HG03135 (cell line): ENCODE measurements around the gene NHS.

Experiments used
- ATAC-seq: cut with Tn5 transposase; IDR thresholded peaks from one replicate; pipeline ENCODE4 v1.9.1; 2021; ENCODE audit warnings: mild to moderate bottlenecking, moderate library complexity; ENCODE audit not compliant: unreplicated experiment

The NHS gene

GRCh38 chrX:17656556-17656955, 281.6 kb downstream of the NHS start:
- ATAC-seq, result no peak

- no peak for ATAC-seq
These were observed 287.4 kb downstream of the NHS start for GRCh38 chrX:17662391-17662790.

GRCh38 chrX:17668929-17669328, 293.9 kb downstream of the NHS start:
- no peak for ATAC-seq

GRCh38 chrX:17669458-17669857, 294.5 kb downstream of the NHS start:
- ATAC-seq, result no peak

GRCh38 chrX:17669891-17670290, 294.9 kb downstream of the NHS start:
- ATAC-seq, result no peak

GRCh38 chrX:17670874-17671273, 295.9 kb downstream of the NHS start:
- ATAC-seq, result no peak

- ATAC-seq, result no peak
These were observed 299.6 kb downstream of the NHS start for GRCh38 chrX:17674601-17675000.

GRCh38 chrX:17679261-17679660, 304.3 kb downstream of the NHS start:
- ATAC-seq, result no peak

GRCh38 chrX:17679820-17680219, 304.8 kb downstream of the NHS start:
- ATAC-seq, result no peak

- ATAC-seq, result no peak
These were observed 305.9 kb downstream of the NHS start for GRCh38 chrX:17680732-17681413.

- ATAC-seq, result no peak
These were observed 307.3 kb downstream of the NHS start for GRCh38 chrX:17682259-17682658.

- no peak for ATAC-seq
These were observed 310.0 kb downstream of the NHS start for GRCh38 chrX:17685026-17685425.

- no peak for ATAC-seq
These were observed 312.6 kb downstream of the NHS start for GRCh38 chrX:17687648-17688047.

- peak; percentile 69 for ATAC-seq
These were observed 315.0 kb downstream of the NHS start for GRCh38 chrX:17689971-17690409.

- no peak for ATAC-seq
These were observed 317.8 kb downstream of the NHS start for GRCh38 chrX:17692709-17693346.

GRCh38 chrX:17697191-17697590, 322.2 kb downstream of the NHS start:
- ATAC-seq, result no peak

- ATAC-seq, result no peak
These were observed 326.0 kb downstream of the NHS start for GRCh38 chrX:17700976-17701375.

GRCh38 chrX:17703201-17703600, 328.2 kb downstream of the NHS start:
- ATAC-seq, result no peak

- no peak for ATAC-seq
These were observed 330.2 kb downstream of the NHS start for GRCh38 chrX:17705211-17705610.

GRCh38 chrX:17706676-17707075, 331.7 kb downstream of the NHS start:
- no peak for ATAC-seq

GRCh38 chrX:17707731-17708130, 332.7 kb downstream of the NHS start:
- ATAC-seq, result no peak

GRCh38 chrX:17710871-17711301, 335.9 kb downstream of the NHS start:
- no peak for ATAC-seq

GRCh38 chrX:17713288-17713687, 338.3 kb downstream of the NHS start:
- no peak for ATAC-seq
